HG03520 (cell line): Measurements from ENCODE around the gene RCSD1.
"Not testable (repeated sequence)": the region's sequence is repeated elsewhere in the genome, so short reads cannot be mapped to it uniquely, and the experiment has no call there.

ENCODE experiments used
- ATAC-seq: cut with Tn5 transposase; IDR thresholded peaks from one replicate; pipeline ENCODE4 v1.9.1; 2021; ENCODE audit warnings: mild to moderate bottlenecking, moderate library complexity; ENCODE audit not compliant: unreplicated experiment

The RCSD1 gene

GRCh38 chr1:167629681-167630567 lies at the start of gene RCSD1:
Gene RCSD1 (plus strand): TSS chr1:167630232. CDS start chr1:167630424, 192 bp downstream.
- ATAC-seq: peak; percentile 23

- ATAC-seq: no peak
Observed at GRCh38 chr1:167582064-167582463, 48.0 kb upstream of the RCSD1 start.

DNA sequence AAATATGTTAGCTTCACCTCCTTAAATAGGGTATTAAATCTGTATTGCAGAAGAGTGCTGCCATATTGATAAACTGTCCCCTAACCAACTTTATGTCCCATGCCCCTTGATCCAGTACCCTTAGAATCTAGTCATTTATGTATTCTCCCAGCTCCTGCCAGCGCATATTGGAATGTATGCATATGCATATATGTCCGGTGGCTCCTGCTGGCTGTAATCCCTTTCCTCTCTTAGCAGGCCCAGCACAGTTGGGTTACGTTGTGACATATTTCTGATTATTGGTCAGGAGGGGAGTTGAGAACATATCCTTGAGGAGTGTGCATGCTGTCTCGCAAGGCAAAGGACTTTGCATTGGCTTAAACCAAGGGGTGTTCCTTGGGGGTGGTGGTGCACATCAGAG lies 47.3 kb upstream of the RCSD1 start:
- no peak for ATAC-seq

DNA sequence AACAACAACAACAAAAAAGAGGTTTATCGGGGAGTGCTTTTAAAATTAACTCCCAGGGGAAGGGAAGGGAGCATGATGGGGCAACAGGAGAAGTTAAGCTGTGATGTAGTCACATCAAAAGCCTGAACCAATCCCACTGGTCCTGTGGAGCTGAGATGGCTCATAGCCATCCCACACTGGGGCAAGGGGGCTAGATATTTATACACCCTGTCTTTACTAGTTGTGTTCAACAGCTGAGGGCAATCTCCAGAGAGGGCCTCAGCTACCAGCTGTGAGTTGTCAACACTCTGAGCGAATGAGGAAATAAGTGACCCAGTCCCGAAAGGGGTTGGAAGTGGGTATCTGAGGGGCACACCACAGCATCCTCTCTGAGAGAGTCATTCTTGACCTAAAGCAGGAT lies 45.5 kb upstream of the RCSD1 start:
- no peak for ATAC-seq

DNA sequence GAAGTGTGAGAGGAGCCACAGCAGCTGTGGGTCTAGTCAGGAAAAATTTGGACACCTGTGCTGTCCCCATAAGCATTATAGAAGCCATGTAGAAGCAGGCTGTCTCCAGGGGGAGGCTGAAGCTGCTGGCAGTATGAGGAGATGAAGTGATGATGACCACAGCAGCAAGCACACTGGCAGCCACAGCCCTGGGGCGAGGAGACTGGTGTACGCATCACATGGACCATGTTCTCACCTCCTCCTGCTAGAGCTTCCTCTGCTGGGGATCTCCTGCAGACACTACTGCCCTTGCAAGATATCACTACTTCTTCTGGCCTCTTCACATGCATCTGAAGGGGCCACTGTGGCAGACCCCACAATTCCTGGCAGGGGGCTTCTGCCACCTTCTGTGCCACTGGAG lies 42.7 kb upstream of the RCSD1 start:
- ATAC-seq: no peak

DNA sequence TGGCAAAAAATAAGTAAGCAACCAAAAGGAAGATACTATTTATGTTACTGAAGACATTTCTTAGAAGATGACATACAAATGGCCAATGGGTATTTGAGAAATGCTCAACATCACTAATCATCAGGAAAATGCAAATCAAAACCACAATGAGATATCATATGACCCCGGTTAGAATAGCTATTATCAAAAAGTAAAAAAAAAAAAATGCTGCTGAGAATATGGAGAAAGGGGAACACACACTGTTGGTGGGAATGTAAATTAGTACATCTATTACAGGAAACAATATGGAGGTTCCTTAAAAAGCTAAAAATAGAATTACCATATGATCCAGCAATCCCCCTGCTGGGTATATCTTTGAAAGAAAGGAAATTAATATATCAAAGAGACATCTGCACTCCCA lies 42.2 kb upstream of the RCSD1 start:
- ATAC-seq: no peak

GRCh38 chr1:167588361-167588760 lies 41.7 kb upstream of the RCSD1 start:
- no peak for ATAC-seq

GRCh38 chr1:167592475-167592874 lies 37.6 kb upstream of the RCSD1 start:
- ATAC-seq: no peak

DNA sequence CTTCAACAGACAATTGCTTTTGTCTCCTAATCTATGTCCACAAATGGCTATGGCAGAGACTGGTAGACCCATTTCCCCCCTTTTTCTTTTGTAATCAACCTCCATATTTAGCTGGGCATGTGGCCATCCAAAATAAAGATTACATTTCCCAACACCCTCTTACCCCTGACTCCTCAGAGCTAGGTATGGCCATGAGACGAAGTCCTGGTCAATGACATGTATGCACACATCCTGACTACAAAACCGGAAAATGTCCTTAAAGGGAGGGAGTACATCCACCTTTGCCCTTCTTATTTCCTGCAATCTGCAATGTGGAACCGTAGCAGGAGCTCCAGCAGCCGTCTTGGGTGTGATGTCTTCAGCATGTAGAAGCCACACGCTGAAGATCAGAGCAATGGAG lies 36.2 kb upstream of the RCSD1 start:
- ATAC-seq: no peak

- no peak for ATAC-seq
Observed at GRCh38 chr1:167594822-167595221, 35.2 kb upstream of the RCSD1 start.

DNA sequence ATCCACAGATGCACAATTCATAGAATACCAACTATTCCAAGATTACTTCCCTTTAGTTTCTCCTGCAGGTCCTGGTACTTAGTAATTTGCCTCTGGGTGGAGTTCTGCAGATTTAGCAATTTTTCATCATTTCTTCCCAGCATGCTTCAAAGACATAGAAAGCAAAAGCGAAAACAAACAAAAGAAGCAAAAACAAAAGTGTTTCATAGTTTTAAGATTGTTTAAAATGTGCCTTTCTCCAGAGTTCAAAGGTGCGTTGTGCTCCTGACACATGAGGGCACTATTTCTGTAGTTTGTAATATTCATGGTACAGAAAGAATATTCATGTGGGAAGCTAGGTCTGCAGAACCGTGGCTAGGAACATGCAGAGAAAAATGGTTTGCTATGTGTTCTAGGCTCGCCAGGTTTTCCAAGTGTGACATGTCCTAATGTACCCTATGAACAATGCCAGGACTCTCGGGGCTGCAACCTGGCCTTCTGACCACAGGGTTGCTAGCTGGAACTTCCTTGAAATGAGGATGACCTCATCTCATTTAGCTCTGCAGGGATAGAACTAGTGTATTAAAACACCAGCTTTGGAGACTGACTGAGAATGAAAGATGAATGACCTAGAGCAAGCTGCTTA lies 30.0 kb upstream of the RCSD1 start:
- no peak for ATAC-seq

GRCh38 chr1:167601442-167602383 lies 28.3 kb upstream of the RCSD1 start:
- ATAC-seq: no peak

GRCh38 chr1:167602840-167603239 lies 27.2 kb upstream of the RCSD1 start:
- no peak for ATAC-seq

DNA sequence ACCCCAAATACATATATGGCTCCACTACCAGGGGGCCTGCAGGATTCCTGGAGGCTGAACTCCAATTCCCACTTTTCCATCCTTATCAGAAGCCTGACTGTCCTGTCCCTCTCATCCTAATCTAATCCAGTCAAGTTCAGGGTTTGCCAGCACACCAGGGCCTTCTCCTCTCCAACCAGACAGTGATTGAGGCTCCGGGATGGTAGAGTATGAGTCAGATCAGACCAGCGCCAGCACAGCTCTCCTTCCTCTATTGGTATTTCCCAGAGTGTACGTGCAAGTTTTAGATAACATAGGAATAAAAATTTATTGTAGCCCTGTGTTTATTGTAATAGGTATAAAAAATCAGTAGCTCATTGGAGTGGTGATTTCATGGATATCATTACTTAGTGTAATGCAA lies 24.5 kb upstream of the RCSD1 start:
- no peak for ATAC-seq

DNA sequence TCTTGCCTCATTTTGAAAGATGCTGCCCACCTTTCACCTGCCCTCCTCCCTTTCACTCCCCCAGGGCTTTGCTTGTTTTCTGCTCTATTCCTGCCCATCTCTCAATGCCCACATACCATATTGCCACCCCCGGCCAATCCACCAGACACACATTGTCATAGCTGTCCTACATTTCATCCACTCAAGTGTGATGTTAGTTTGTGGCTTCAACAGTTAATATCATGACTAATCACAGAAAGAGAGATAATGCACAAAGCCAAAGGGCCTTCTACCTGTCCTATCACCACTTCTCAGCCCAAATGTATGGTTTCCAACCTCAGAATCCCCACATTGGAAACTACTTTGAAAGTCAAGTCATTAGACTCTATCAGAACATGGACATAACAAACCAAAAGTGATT lies 18.0 kb upstream of the RCSD1 start:
- no peak for ATAC-seq

GRCh38 chr1:167612587-167613385 lies 17.2 kb upstream of the RCSD1 start:
- ATAC-seq: no peak

- ATAC-seq: not testable (repeated sequence)
Observed at GRCh38 chr1:167613984-167614383, 16.0 kb upstream of the RCSD1 start.

DNA sequence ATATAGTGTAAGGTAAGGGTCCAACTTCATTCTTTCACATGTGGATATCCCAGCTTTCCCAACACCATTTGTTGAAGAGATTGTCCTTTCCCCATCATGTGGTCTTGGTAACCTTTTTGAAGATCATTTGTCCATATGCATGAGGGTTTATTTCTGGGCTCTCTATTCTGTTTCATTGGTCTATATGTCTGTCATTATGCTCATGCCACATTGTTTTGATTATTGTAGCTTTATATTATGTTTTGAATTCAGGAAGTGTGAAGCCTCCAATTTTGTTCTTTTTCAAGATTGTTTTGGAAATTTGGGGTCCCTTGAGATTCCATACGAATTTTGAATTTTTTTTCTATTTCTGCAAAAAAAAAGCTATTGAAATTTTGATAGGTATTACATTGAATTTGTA lies 15.2 kb upstream of the RCSD1 start:
- ATAC-seq: no peak

DNA sequence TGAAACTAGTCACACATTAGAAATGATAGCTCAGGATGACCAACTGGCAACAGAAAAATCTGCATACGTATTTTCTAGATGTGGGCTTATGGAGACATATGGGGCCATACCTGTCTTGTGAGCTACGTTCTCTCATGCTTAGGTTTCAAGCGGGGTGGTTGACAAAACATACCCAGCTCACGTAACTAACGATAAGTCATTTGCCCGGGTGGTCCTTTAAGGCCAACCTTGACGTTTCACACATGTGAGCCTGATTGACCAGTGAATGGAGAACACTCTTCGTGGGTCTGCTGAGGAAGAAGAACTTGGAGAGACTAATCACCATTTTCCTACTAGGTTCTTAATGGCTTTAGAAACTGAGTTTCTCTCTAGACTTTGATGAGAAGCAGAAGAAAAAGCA lies 13.5 kb upstream of the RCSD1 start:
- no peak for ATAC-seq
